GM10248 (cell line): ENCODE measurements around the gene NUDT22.
A peak's percentile ranks its signal among the peaks of the same experiment; 100 is the strongest.

Source experiments
- CTCF ChIA-PET: fragments of 300-600 bp; sonication (Branson Sonifier 250); formaldehyde crosslinking; extraction: SDS; loops from one replicate; lab custom pipeline; 2021; ENCODE audit warnings: antibody characterized with exemption; lab: Yijun Ruan, JAX
- POLR2A ChIA-PET: fragments of 350-650 bp; sonication (Branson Sonifier 250); formaldehyde crosslinking; extraction: SDS; loops from one replicate; lab custom pipeline; 2020; ENCODE audit warnings: antibody characterized with exemption; lab: Yijun Ruan, JAX
- DNase-seq: peaks from one replicate; pipeline ENCODE4 v3.0.0; 2012; ENCODE audit errors: extremely low spot score
- CTCF ChIP-seq: IDR thresholded peaks from 2 replicates; pipeline ENCODE4 v1.5.1; 2012; ENCODE audit warnings: mild to moderate bottlenecking, low read depth; ENCODE audit errors: extremely low read depth, missing control alignments, control extremely low read depth

The NUDT22 gene

GRCh38 chr11:64232182-64232966 lies 6.3 kb downstream of the NUDT22 start:
- POLR2A ChIA-PET = interaction anchor here (1.1 kb wide), 1 partner anchor 9 kb away, joined by 4 read pairs; the partner anchor contains the start of gene FKBP2
- CTCF ChIA-PET = interaction anchor here (0.9 to 30.9 kb wide), 4 partner anchors 18 to 72 kb away, joined by 3 to 368 read pairs (median 8); partner anchors contain the start of genes ESRRA, FERMT3 and PLCB3
- TF ChIP-seq CTCF = no peak
- no peak for DNase-seq

GRCh38 chr11:64232967-64233315 lies 6.9 kb downstream of the NUDT22 start:
- CTCF ChIA-PET = interaction anchor here (0.9 to 30.9 kb wide), 4 partner anchors 18 to 72 kb away, joined by 3 to 368 read pairs (median 8); partner anchors contain the start of genes ESRRA, FERMT3 and PLCB3
- TF ChIP-seq CTCF = no peak
- POLR2A ChIA-PET = interaction anchor here (0.6 kb wide), 1 partner anchor 10 kb away, joined by 4 read pairs; no protein-coding TSS in a partner anchor

DNA sequence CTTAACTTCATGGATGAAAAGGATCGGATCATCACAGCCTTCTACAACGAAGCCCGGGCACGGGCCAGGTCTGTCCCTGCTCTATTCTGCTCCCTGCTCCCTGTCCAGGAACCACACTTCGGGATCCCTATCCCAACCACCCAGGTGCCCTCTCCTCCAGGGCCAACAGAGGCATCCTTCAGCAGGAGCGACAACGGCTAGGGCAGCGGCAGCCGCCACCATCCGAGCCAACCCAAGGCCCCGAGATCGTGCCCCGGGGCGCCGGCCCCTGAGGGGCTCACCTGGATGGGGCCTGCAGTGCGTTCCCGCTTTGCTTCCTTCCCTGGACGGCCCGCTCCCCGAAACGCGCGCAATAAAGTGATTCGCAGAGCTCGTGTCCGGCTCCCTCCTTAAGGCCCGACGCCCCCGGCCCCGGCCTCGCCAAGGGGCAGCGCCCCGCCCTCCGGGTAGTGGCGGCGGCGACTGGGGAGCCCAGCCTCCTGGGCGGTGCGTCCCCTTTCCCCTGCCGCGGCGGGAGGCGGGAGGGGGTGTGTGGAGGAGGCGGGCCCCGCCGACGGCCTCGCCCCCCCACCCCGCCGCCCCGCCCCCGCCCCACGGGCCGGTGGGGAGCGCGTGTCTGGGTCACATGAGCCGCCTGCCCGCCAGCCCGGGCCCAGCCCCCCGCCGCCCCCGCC lies 8.0 kb downstream of the NUDT22 start, which contains the start of gene VEGFB:
VEGFB (plus strand) TSS at position 672 of the 674 bp plus-strand sequence. CDS start 250 bp downstream, outside the sequence.
- peak; percentile 87 for DNase-seq
- TF ChIP-seq CTCF = no peak
- POLR2A ChIA-PET = interaction anchor here (0.9 kb wide), 1 partner anchor 84 kb away, joined by 3 read pairs; the partner anchor contains the start of gene PRDX5
- CTCF ChIA-PET = interaction anchor here (1.0 to 30.9 kb wide), 4 partner anchors 17 to 67 kb away, joined by 3 to 368 read pairs (median 8); partner anchors contain the start of genes FERMT3 and PLCB3

More at GRCh38 chr11:64232967-64233315, 6.9 kb downstream of the NUDT22 start:
- no peak for DNase-seq

DNA sequence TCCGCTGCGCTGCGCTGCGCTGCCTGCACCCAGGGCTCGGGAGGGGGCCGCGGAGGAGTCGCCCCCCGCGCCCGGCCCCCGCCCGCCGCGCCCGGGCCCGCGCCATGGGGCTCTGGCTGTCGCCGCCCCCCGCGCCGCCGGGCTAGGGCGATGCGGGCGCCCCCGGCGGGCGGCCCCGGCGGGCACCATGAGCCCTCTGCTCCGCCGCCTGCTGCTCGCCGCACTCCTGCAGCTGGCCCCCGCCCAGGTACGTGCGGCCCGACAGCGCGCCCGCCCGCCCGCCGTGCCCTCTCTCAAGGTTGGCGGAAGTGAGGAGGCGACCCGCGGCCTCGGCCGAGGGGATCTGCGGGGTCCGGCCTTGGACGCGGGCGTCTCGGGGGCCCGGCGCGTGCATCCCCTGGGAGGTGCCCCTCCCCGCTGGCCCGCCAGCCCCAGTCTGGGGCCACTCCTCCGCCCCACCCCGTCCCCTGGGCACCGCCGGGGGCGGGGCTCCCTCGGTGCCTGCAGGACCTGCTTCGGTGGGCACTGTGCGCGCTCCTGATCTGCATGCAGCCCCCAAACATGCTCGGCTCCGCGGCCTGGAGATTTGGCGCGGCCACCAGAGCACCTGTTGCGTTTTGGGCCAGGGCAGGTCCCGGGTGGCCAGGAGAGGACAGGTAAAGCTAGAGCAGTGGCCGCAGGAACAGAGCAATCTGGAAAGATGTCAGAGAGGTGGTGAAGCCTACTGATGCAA lies 8.7 kb downstream of the NUDT22 start:
- ChIA-PET CTCF (interaction anchor here (0.7 to 30.9 kb wide), 5 partner anchors 17 to 69 kb away, joined by 3 to 368 read pairs (median 3); partner anchors contain the start of gene FERMT3), POLR2A (interaction anchor here (0.9 kb wide), 1 partner anchor 83 kb away, joined by 3 read pairs; the partner anchor contains the start of gene PRDX5)
- no peak for DNase-seq
- no peak for TF ChIP-seq CTCF

- ChIA-PET CTCF (interaction anchor here (0.7 to 30.9 kb wide), 6 partner anchors 10 to 69 kb away, joined by 3 to 368 read pairs (median 4); partner anchors contain the start of genes FERMT3, NUDT22 and TRPT1), POLR2A (interaction anchor here (0.7 kb wide), 1 partner anchor 11 kb away, joined by 4 read pairs; no protein-coding TSS in a partner anchor)
- no peak for DNase-seq
- no peak for TF ChIP-seq CTCF
Measured at GRCh38 chr11:64235437-64236161, 9.5 kb downstream of the NUDT22 start.
